Ammon's horn (tissue), 1 donor: ENCODE results near the gene BIN1.

Experiments
- DNase-seq: peaks from one replicate; pipeline ENCODE4 v3.0.0-alpha.2; 2016; ENCODE audit warnings: low spot score

BIN1 gene

DNA sequence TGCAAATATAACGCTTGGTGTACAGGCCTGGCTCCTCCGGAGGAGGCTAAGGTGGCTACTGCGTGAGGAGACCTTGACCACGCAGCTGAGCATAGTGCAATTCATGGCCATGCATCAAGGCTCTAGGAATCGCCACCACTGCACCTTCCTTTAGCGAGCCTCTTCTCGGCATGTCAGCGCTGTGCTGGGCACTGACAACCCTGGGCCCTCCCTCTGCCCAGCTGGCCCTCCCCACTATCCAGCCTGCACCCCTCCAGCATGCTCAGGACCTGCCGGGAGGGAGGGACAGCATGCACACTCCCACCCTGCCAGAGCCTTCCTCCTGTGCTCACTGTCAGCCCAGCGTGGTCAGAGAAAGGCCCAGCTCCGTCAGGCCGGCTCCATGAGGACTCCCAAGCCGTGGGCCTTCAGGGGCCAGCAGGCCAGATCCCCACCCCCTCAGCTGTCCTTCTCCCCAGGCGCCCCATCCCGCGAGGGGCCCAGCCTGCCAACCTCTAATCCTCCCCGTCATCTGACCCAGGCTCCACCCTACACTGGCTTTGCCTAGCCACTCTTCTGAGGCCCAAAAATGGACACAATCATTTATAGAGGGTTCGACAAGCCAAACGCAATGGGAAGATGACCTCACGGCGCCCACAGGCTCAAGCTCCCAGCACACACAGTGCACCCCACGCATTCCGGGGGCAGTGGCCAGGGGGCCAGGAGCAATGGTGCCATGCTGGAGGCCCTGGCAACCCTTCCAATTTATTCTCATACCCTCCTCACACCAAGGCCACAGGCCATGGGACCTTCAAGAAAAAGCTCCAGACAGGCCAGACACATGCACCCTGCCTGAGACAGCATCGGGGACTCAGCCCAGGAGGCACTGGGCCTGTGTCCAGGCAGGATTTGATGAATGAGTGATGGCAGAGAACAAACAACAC, 3.5 kb downstream of the BIN1 start:
- peak; percentile 76 for DNase-seq

DNA sequence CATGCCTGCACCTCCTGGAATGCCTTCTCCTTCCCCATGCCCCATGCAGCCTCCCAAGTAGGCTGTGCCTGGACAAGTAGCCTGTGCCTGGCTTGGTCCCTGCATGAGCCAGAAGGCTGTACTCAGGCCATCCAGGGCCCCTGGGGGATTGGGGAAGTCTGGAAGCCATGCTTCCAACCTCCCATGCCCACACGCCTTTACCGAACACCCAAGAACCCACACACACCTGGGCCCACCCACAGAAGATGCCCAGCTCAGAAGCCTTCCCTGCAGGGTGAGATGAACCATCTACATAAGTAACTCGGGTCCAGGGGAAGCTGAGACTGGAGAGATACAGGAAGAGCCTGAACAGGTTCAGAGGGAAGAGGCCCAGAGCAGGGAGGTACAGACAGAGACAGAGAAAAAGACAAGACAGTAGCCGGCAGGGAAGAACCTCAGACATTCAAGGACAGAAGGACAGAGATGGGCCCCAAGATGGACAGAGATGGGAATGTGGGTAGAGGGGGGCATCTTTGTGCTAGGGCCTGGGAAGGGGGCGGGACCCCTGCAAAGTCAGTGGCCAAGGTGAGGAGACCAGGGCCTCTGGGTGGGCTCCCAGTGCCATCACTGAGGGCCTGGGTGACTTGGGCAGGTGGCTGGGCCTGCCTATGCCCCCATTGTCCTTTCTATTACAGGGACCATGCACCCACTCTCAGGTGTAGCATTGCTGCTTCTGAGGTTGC, 4.3 kb downstream of the BIN1 start:
- no peak for DNase-seq

DNA sequence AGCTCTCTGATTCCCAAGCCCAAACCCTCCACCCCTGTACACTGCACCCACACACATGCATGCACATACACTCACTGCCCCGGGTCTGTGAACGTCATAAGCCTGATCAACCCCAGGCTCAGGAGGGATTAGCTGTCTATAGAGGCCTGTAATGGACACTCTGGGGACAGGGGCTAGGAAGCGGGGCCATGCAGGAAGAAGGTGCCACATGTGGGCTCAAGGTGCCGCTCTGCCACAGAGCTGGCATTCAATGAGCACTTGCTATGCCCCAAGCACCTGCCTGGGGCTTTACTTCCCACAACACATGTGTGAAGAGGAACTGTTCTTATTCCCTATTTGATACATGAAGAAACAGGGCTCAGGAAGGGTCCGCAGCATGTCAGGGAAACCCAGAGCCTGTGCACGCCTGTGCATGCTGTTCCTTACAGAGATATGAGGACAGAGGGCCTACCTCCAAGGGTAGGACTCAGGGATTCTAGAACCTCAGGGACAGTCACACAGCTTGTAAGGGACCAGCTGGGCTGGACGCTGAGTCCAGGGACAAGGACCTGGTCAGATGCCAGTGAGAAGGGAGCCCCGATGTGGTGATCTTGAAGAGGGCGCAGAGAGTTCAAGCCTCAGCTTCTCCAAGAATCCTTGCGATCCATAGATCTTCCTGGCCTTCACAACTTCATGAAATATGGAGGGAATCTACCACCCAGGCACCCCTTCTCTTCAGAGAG, 5.0 kb downstream of the BIN1 start:
- DNase-seq = no peak

DNA sequence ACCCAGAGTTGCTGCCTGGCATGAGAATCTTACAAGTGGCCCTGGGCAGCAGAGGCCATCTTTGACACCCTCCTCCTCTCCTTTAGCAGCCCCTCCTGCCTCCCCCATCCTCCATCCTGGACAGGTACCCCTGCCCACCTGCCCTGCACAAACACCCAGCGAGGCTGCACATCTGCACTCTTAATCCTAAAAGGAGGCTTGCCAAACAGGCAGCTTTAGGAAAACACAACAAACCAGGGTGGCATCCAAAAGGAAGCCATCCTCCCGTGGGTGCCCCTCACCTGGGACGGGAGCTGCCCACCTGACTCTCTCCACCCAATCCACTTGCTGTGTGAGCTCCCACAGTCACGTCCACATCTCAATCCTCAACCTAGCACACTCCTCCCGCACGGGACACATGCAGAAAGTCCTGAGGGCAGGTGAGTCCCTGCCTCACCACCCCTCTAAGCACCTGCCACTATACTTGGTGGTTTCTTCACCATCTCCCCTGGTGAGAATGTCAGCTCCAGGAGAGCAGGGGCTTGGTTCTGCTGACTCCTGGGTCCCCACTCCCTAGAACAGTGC, 5.8 kb downstream of the BIN1 start:
- no peak for DNase-seq

DNA sequence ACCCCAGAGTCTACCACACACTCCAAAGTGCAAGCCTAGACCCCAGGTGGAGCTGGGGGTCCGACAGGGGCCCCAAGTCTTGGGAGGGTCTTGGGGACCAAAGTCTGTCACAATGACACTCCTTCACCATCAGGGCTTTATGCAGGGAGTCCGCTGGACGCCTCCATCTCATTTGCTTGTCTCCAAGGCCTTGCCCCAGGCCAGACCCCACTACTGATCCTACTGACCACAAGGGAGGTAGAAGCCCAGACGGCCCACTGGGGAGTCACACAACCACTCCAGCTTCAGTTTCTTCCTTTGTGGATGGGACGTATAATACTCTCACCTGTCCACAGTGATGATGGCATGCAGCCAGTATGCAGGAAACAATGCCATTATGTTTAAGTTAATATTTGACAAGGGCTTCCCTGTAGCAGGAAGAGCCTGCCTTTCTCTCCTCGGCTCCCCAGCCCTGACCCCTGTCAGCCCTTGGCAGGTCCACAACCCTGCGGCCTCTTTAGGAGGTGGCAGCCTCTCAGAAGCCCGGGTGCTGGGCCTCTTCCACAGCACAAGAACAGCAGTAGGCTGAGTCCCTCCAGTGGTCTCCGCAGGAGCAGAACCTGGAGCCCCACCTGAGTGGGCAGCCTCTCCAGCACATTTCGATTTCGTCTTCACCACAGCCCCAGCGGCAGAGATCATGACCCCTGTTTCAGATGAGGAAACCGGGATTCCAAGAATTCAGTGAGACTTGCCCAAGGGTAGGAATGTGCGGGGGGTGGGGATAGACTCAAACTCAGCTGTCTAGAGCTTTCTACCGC, 6.5 kb downstream of the BIN1 start:
- no peak for DNase-seq

DNA sequence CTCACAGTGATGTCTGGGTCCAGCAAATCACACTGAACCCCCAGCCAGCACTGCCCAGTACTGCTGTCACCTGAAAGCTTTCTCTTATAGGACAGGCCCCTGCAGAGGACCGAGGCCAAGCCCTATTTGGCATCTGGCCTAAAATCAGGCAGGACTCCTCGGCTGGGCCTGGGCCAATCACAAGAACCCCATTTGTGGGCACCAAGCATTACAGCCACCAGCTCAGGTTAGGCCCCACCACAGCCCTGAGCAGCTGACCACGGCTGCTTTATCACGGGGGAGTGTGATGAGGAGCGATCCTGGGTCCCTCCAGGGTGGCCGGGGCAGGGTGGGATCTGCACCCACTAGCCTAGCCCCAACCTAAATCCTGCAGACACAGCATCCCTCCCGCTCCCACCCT, 8.2 kb downstream of the BIN1 start:
- DNase-seq = no peak

DNA sequence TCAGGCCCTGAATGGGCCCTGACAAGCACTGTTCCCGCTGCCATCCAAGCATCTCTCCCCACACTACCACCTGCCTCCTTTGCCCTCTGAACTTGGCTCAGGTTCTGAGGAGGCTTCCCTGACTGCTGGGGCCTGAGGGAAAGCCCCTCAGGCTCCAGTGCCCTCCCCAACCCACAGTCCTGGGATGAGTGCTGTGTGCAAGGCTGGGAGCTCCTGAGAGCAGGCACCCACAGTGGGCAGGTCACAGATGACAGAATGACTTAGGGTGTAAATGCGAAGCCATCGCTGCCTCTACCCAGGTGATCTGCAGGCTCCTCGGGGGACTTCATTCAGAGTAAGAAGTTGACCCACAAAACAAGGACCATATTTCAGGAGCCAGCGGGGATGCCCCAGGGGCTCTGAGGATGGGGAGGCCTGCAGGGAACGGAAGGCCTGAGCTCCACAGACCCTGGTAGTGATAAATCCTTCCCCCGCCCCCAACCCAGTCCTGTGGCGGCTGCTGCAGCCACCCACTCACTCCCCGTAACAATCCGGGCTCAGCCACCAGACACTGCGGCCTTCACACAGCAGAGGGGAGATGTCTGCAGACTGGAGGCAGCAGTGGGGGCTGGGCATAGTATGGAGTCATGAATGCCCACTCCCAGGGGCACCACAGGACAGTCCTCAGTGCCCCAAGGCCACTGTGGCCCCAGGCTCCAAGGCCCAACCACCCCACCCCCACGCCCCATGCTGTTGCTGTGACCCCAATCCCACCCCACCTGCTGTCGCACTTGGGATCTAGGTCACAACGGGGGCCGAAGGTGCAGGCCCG, 8.9 kb downstream of the BIN1 start:
- DNase-seq = no peak

DNA sequence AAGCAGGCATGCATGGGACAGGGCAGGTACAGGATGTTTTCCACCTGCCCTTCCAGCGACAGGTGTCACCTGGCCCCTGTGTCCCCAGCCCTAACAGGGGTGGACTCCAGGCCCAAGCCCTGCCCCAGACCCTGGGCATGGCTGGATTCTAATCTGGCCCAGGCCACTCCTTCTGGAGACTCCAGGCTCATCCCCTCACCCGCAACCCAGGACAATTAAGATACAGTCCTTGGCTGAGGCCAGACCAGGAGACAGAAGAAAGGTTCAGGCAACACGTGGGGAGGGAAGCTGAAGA, 9.5 kb downstream of the BIN1 start:
- no peak for DNase-seq

DNA sequence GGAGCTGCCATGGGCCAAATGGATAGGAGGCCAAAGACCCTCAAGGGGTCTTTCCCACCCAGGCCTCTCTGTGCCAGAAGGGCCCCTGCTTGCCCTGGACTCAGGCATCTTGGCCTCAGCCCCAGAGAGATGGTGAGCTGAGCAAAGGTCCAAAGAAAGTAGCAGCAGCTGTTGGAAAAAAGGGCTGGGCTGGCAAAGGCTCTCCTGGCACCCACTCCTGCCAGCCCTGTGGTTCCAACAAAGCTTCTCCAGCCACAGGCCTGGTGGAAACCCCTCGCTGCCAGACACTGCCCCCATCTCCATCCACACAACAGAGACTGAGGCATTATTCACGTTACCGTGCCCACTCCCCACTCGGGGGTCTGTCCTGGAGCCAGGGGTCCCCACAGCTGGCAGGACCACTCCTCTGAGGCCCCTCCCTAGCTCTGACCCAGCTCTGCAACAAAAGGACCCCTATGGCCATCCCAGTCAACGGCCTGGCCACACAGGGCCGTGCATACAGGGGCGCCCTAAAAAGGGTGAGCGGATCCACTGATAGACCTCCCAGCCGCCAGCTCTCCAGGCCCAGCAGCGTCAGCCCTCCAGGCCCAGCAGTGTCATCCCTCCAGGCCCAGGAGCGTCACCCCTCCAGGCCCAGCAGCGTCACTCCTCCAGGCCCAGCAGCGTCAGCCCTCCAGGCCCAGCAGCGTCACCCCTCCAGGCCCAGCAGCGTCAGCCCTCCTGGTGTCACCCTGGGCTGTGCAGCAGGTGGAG, 10.1 kb downstream of the BIN1 start:
- peak; percentile 49 for DNase-seq

DNA sequence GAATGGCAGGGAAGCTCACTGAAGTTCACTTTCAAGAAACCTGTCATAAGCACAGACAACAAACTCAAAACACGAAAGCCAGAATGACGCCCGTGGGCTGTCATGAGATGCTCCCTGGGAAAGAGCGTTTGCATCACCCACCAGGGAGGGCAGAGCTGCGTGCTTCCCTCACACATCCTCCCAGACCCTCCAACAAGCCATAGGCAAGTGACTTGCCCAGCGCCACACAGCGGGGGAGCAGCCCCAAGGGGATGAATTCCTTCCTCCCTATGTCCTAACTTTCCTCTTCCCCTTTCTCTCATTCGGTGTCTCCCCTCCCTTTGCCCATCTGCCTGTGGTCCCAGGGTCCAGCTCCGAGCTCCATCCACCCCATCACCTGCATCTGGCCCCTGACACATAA, 10.7 kb downstream of the BIN1 start:
- no peak for DNase-seq

DNA sequence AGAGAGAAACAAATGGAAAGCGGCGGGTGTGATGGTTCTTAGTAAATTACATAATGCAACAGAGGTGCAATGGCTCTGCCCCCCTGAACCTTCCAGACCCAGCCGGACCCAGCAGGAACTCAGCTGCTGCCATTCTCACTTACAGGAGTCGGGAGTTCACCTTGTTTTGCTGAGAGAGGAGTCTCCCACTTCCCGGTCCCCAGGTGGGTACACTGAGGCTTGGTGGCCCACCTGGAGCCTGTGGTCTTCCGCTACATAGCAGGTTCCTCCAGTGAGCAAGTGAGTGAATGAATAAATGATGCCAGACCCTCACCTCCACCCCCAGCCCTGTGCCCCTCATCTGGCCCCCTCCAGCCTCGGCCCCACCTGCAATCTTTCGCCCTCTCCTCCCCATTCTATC, 11.2 kb downstream of the BIN1 start:
- no peak for DNase-seq

DNA sequence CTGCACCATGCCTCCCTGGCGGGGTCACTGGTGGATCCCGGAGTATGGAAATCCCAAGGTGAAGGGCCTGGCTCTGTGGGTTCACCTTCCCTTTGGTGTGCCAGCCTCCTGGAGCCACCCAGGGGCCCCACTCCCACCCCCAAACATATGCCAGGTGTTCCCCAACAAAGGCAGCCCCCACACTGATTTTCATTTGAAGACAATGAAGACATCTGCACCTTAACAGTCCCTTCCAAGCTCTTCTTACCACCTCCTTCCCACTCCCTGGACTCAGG, 11.7 kb downstream of the BIN1 start:
- no peak for DNase-seq

DNA sequence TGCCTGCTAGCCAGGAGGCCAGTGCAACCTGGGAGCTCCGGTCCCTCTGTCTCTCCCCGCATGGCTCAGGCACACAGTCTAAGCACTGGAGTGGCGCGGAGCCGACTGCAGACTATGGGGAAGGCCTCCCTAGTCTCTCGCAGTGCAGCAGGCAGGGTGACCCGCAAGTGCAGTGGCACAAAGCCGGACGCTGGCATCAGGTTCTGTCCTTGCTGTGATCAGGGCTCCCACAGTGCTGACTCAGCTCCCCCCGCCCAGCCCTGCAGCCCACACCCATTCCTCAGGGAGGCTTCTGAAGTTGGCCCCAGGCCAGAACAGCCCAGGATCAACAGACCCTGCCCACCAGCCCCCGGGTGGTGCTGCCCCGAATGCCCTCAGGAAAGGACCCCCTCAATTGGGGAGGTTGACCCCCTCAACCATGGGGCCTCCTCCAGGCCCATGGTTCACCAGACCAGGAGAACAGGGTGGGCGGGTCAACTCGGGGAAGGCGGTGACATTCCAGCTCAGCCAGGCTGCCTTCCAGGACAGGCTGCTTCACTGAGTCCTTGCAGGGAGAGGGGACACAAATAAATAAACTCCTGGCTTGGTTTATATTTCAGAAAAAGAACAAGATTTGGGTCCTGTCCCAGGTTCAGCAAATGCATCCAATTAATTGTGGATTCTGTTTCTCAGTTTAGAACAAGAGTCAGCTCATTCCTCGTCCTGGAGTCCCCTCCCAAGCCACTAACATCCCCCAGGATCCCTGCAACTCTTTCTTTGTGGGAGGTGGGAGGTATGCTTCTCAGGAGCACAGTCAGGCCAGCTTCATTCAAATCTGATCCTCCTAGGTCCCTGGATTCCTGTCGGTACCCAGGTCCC, 12.2 kb downstream of the BIN1 start:
- peak; percentile 70 for DNase-seq

DNA sequence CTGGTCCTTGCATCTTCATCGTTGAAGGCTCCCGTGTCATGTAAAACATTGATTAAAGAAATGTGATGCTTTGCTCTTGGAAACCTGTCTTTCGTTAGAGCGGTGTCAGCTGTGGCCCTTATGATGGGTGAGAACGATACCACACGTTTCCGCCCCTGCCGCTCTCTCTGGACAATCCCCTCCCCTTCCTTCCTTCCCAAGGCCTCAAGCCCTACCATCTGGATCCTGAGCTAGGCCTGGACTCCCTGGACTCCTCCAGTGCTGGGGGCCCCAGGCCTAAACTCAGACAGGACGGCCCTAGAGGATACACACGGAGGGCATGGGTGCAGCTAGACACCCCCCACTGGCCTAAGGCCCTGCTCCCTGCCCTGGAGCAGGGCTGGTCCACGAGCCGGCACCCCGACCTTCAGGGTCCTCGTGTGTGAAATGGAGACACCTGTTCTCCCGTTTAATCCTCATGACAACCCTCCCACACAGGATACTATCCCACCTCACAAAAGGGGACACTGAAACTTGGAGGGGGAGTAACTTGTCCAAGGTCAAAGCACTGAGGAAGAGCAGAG, 13.2 kb downstream of the BIN1 start:
- no peak for DNase-seq

DNA sequence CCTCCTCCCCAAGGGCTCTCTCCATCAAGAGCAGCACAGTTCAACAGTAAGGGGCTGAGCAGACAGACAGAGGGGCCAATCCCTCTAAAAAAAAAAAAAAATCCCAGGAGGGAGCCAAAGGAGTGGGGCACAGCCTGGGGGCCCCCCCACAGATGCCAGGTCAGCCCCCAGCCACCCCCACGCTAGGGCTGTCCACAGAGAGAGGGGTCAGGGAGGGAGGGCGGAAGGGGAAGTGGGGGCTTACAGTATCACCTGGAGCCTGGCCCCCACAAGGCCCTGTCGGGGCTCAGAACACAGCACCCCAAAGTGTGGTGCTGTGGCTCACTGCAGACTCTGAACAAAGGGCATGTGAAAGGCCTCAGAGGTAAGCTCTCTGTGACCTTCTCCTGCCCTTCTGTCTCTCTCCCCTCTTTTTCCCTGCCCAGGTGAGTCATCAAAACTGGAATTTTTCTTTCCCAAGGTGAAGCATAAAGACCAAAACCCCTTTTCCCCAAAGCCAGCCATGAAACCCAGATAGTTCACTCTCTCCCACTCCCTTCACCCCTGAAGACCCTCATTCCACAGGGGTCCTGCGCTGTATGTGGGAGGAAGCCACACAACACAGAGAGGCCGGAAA, 13.9 kb downstream of the BIN1 start:
- no peak for DNase-seq

DNA sequence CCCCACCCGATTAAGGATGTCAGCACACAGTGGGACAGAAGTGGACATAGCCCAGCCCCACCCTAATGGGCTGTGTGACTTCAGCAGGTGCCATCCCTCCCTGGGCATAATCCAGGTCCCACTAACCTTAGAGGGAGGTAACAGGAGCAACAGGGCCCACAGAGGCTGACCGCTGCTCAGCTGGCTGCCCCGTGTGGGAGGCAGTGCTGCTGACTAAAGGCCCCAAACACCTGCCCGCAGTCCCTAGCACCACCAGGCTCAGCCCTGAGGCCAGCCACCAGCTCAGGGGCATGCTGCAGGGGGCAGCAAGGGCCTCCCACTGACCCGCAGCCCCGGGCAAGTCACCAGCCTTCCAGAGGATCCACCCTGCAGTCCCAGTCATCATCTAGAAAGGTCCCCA, 14.6 kb downstream of the BIN1 start:
- no peak for DNase-seq

DNA sequence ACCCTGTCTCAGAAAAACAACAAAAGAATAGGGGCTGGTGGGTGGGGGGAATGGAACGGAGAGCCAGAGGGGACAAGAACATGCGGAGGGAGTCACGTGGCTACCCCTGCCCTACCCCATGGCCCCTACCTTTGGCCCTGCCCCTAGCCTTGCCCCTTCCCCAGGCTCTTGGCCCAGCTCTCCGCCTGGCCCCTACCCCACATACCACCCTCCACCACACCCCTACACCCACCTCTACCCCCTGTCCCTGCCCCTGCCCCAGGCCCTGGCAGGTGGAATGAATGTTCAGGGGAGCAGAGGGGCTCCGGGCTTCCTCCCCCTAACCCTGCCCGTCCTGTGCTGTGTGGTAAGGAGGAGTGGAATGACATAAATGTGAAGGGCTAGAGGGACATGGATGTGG, 15.1 kb downstream of the BIN1 start:
- DNase-seq = no peak

DNA sequence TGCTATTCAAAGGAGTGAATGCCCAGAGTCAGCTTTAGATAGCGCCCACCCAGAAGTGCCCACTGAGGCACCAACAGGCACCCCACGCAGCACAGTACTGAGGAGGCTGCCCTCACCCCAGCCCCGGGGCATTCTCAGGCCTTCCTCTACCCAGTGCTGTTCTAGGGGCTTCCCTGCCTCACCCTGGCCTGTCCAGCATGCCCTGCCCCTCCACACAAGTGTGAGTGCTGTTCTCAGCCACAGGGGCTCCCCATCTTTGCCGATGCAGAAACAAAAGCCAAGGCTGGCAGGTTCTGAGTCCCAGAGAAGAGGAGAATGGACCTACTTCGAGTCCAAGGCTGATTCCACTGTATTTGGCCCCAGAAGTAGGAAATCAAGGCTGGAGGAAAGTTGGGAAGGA, 15.8 kb downstream of the BIN1 start:
- no peak for DNase-seq
